HG02588 (cell line): ENCODE measurements around the gene SNCB.
A peak's percentile ranks its signal among the peaks of the same experiment; 100 is the strongest.

Experiments
- ATAC-seq: cut with Tn5 transposase; IDR thresholded peaks from one replicate; pipeline ENCODE4 v1.9.1; 2021; ENCODE audit warnings: mild to moderate bottlenecking, moderate library complexity; ENCODE audit not compliant: unreplicated experiment

SNCB gene

GRCh38 chr5:176629853-176630680 is at the start of gene SNCB, which contains the start of gene EIF4E1B:
Gene SNCB (minus strand): TSS chr5:176630534. CDS start chr5:176629654, 880 bp downstream.
Gene EIF4E1B (plus strand): TSS chr5:176630675. CDS start chr5:176642788, 12,113 bp downstream.
- peak; percentile 69 for ATAC-seq

GRCh38 chr5:176679365-176680225 is 49.3 kb upstream of the SNCB start:
- no peak for ATAC-seq

- no peak for ATAC-seq
Observed at GRCh38 chr5:176678584-176678983, 48.2 kb upstream of the SNCB start.

GRCh38 chr5:176677209-176677939 is 47.0 kb upstream of the SNCB start:
- no peak for ATAC-seq

- ATAC-seq: peak; percentile 61
Observed at GRCh38 chr5:176676361-176676824, 46.1 kb upstream of the SNCB start.

- no peak for ATAC-seq
Observed at GRCh38 chr5:176675676-176676360, 45.5 kb upstream of the SNCB start.

- ATAC-seq: no peak
Observed at GRCh38 chr5:176674799-176675198, 44.5 kb upstream of the SNCB start.

- ATAC-seq: no peak
Observed at GRCh38 chr5:176673651-176674583, 43.6 kb upstream of the SNCB start.

- no peak for ATAC-seq
Observed at GRCh38 chr5:176671890-176672747, 41.8 kb upstream of the SNCB start.

- ATAC-seq: no peak
Observed at GRCh38 chr5:176671399-176671798, 41.1 kb upstream of the SNCB start.

- no peak for ATAC-seq
Observed at GRCh38 chr5:176670449-176670848, 40.1 kb upstream of the SNCB start.

GRCh38 chr5:176667637-176668036 is 37.3 kb upstream of the SNCB start:
- ATAC-seq: no peak

GRCh38 chr5:176665517-176665916 is 35.2 kb upstream of the SNCB start:
- no peak for ATAC-seq

GRCh38 chr5:176664886-176665285 is 34.6 kb upstream of the SNCB start:
- ATAC-seq: no peak

GRCh38 chr5:176664479-176664878 is 34.1 kb upstream of the SNCB start:
- no peak for ATAC-seq

- no peak for ATAC-seq
Observed at GRCh38 chr5:176663566-176663965, 33.2 kb upstream of the SNCB start.

GRCh38 chr5:176662371-176663333 is 32.3 kb upstream of the SNCB start:
- no peak for ATAC-seq
